GM19023 (cell line): ENCODE data around the gene CAST.
"Not testable (repeated sequence)": the region's sequence is repeated elsewhere in the genome, so short reads cannot be mapped to it uniquely, and the experiment has no call there.

Experiments
- ATAC-seq: cut with Tn5 transposase; IDR thresholded peaks from one replicate; pipeline ENCODE4 v1.9.1; 2021; ENCODE audit warnings: mild to moderate bottlenecking, moderate library complexity; ENCODE audit not compliant: unreplicated experiment

CAST gene

DNA sequence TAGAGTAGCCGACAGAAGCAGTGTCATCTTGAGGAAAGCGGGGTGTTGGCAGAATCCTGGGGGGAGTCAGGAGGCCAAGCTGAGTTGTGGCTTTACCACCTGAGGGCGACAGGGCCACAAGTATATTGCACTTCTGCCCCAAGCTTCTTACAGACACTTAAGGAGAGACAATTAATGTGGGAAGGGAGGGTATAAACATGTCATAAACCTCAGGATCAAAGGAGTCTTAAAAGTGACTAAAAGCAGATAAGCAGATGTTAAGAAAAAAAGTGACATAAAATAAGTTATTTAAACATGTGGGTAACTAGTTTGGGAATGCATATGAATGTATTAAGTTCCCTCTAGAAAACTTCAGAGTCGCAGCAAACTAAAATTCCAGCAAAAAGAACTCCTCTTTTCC, 81.6 kb downstream of the CAST start:
- ATAC-seq: no peak

DNA sequence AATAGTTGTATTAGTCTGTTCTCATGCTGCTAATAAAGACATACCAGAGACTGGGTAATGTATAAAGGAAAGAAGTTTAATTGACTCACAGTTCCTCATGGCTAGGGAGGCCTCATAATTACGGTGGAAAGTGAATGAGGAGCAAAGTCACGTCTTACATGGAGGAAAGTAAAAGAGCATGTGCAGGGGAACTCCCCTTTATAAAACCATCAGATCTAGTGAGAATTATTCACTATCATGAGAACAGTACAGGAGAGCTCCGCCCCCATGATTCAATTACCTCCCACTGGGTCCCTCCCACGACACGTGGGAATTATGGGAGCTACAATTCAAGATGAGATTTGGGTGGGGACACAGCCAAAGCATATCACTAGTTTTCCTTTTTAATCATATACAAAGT, 82.0 kb downstream of the CAST start:
- ATAC-seq: not testable (repeated sequence)

DNA sequence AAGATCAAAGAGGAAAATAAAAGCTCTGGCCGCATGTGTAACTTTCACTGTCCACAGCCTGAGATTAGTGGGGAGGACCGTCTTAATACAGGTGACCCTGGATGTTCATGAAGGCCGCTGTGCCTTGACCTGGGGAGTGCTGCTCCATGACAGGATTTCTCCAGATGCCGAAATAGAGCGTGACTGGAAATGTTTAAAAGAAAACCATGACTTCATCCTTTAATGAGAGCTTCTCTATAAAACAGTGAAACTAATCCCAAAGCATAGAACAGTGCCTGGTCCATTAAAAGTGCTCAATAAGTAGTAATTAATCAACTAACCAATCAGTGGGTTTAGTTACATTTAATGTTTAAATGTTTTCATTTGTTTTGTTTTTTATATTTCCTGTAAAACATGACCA, 82.8 kb downstream of the CAST start:
- ATAC-seq: no peak

DNA sequence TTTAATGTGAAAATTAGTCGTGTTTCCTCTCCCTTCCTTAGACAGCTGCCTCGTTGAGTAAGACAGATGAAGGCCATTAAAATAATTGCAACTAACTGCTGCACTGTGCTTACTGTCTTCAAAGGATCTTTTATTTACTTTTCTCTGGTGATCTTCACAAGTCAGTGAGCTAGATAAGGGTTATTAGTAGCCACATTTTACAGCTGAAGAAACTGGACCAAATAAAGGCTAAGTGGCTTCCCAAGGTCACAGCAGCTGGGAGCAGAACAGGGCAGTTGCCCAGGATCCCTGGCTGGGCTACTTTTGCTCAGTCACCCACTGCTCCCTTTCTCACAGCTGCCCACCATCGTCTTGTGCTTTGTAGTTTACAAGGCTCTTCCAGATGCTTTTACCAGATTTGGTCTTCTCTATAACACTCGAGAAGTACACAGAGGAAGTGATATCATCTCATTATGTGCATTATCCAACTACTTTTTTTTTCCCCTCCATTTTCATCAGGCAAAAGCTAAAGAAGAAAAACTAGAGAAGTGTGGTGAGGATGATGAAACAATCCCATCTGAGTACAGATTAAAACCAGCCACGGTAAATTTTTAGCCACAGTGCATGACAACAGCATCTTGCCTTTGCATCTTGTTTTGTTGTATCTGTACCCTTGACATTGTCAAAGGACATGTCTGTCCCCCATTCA, 83.8 kb downstream of the CAST start:
- ATAC-seq: no peak

DNA sequence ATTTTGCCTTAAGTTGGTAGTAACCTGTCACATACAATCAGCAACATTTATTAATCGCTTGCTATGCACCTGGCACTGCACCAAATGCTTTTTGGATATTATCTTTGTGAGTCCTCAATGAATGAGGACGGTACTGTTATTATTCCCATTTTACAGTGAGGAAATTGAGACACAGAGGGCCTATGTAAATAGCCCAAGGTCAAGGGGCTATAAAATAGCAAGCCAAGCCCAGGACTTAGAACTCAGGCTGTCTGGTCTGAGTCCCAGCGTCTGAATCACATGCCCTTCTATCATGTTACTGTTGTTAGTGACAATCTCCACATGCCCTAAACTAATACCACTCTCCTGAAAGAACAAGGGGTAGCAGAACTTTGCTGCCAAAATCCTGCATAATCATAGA, 85.5 kb downstream of the CAST start:
- no peak for ATAC-seq

DNA sequence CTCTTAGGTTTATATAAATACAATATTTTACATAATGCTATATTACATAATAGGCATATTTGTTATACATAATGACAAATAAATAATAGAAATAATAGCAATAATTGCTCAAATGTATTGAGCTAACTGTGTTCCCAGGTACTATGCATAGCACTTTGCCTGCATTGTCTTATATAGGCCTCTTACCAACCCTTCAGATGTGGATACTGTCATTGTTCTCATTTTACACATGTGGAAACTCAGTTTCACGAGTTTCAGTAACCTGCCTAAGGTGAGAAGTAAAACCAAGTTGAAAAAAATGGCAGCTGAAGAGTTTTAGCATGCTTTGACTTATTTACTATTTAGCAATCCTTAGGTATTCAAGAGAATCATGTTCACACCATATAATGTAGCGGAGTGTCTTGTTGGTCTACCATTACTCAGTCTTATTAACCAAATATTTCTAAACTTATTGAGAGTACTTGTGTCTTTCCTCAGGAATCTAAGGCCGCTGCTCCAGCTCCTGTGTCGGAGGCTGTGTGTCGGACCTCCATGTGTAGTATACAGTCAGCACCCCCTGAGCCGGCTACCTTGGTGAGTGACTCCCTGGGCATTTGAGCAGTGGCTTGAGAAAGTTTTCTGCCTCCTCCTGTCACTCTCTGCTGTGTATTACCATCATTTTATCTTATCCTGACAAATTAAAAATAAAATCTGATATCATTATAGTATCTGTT, 88.1 kb downstream of the CAST start:
- no peak for ATAC-seq

DNA sequence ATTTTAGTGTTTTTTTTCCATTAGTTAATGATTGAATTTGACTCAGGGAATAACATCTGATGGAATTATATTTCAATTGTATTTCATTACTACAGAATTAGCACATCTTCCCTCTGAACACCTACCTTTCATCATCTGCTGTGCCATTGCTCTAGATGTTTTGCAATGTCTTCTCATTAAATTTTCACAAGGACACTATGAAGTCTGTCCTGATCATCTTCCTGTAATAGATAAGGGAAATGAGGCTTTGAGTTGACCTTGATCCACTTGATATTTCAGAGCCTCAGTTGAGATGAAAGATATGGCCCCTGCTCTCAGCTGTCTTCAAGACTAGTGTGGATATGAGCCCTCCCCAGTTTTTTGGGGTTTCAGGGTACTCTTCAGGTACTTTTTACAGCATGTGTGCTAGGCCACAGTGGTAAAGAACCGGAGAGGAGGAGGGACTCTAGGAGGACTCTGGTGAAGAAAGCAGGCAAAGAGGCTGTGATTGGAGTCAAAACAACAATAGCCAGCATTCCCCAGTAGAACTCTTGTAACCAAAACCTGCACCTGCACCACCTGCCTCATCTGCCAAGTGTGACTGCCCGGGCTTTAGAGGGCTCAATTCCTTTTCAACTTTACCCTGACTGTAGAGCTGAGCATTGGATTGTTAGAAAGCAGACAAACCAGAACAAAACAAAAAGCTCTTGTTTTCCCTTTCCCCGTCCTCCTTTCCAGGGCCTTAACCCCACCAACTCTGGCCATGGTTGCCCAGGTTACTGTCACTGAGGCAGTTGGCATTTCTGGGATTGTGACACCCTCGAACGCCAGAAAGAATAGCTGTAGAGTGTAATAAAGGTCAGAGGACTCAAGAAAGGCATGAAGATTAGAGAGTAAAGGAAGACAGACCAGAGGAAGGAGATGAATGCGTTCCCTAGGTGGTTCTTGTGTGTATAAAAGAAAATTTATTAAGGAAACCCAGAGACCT, 89.3 kb downstream of the CAST start:
- no peak for ATAC-seq

DNA sequence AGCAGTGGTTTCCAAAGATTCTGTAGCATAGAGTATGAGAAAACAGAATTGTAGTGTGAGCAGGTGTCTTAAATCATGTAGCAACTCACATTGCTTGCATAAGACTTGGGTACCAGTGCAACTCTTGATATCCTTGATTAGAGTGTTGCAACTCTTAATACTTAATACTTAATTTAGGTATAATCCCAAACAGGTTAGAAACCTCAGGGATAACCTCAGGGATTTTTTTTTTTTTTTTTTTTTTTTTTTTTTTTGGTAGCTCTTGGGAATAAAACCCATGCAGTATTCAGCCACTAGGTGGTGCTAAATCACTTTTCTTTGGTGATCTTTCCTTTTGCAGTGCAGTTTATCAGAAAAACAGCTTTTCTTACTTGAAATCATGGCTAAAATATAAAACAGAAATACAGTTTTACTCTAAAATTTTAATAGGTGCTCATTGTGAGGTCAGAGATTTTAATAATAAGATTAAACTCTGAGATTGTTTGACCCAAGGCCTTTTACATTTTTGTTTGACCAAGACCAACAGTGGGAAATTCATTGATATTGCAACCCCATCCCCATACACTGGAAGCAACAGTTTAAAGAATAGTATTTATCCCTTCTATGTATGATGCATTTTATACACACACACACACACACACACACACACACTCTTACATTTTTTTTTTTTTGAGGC, 90.3 kb downstream of the CAST start:
- ATAC-seq: no peak

DNA sequence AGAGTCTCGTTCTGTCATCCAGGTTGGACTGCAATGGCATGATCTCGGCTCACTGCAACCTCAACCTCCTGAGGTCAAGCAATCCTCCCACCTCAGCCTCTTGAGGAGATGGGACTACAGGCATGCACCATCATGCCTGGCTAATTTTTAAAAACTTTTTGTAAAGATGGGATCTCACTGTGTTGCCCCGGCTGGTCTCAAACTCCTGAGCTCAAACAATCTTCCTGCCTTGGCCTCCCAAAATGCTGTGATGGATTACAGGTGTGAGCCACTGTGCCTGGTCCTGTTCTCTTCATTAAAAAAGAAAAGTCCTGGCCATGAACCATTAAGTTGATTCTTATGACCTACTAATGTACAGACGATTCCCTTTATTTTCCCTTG, 90.8 kb downstream of the CAST start:
- no peak for ATAC-seq

DNA sequence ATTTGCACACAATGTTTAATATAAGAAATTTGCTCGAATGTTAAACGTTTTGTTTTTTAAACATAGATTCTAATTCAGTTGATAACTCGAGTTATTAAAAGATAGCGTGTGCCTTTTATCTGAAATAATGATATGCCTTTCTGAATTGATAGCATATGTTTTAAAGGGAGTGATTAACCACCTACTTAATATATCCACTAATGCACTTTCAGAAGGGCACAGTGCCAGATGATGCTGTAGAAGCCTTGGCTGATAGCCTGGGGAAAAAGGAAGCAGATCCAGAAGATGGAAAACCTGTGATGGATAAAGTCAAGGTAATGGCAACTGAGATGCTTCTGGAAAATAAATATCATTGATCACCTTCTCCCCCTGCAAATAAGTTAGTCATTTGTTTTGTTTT, 91.7 kb downstream of the CAST start:
- no peak for ATAC-seq

DNA sequence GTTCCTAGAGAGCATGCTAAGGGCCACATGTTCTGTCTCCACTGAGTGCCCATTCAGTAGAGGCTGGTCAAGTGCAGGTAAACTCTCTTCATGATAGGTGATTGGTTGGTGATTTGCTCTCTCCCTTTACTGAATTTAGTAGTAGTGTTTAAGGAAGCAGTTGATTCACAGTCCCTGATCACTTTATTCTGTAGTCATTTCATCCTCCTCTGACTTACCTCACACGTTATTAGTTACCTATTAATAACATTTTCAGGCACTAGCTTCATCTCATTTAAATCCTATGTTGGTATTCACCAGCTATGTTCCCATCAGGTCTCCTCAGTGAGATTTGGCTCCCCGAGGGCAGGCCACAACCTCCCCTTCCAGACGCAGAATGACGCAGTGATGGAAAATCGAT, 93.7 kb downstream of the CAST start:
- ATAC-seq: no peak

DNA sequence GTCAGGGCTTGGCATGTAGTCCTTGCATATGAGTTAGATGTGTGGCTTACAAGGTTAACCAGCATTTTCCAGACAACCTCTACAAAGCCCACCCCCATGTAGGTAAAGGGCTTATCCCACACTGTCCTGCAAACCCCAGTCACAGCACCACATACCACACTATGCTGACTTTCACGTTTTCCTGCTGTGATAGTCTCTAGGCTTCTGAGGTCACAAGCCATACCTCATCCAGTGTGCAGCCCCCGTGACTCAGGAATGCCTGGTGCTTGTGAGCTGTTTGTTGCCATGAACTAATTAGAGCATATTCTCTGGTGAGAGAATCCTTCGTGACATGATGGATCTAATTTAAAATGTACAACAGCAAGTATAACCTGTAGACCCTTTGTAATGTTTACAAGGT, 94.8 kb downstream of the CAST start:
- no peak for ATAC-seq

DNA sequence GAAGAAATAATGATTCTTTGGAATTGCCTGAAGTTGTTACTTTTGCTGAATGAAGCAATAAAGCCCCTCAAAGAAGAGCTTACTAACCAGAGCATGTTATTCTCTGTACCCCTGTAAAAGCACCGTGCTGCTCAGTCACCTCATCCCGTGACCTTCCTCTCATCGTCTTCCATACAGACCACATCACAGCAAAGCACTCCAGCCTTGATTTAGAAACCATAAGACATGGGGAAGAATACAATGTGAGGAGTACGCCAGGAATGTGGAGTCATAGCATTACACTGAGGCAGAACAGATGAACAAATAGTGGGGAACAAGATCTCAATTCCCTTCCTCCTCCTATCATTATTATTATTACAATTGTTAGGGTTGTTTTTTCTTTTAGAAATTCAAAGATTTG, 96.4 kb downstream of the CAST start:
- ATAC-seq: no peak

DNA sequence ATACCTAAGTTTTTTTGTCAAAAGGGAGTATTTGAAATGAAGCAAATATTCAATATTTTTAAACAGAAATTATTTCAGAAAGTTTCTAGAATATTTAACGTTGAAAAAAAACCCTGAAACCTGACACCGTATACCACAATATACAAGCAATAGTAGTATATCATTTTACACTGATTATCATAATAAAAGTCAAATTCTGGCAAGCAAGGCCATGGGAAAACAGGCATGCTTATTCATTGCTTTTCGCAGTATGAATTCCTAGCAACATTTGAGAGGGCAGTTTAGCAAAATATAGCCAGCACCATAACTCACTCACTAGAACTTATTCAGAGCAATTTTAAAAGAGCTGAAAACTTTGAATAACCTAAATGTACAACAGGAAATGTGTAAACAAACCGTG, 99.4 kb downstream of the CAST start:
- ATAC-seq: no peak

DNA sequence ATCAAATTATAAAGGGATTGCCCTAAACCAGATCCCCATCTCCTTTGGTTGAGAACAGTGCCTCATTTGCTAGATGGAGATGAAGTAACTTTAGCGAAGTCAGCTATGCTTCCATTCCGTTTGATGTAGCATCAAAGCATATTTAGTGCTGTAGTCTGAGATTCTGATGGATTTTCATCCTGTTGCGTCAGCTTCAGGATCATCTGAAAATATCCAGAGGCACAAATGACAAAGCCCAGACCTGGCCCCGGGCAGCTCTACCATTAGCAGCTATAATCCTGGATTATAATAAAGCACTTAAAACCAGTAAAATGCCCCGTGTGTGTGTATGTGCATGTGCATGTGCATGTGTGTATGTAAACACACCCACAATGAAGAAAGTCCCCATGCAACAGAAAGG, 100.8 kb downstream of the CAST start:
- ATAC-seq: no peak

DNA sequence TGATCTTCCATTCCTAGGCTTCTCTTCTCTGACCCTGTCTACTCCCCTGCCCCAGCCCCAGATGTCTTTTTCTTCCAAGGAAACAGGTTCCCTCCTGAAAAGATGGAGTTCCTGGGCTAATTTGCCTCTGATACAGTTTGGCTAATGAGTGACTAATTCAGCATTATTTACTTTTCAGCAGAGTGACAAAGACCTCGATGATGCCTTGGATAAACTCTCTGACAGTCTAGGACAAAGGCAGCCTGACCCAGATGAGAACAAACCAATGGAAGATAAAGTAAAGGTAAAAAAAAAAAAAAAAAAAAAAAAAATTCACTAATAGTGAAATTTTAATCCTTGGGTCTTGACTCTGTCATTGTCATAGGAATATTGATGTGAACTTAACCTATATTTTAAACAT, 102.9 kb downstream of the CAST start:
- ATAC-seq: no peak

DNA sequence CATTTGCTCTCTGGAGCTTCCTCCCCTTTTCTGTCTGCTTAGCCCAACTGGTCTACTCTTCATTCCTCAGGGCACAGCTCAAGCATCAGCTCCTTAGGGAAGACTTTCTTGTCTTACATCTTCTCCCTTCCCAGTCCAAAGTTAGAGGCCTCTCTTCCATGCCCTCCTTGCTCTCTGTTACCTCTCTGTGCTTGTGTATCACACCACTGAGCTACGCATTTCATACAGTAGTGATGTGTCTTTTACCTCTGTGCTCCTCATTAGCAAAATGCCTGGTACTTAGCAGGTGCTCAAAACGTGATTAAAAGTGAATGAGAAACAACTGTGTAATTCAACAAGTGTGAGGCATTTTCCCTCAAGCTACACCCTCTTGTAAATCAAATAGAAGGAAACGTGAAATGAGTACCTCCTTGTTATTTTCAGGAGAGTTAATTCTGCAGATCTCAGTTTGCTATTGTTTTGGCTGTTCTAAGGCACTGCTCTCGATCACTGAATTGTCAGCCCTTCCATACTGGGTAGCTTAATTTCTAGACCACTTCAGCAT, 106.6 kb downstream of the CAST start:
- ATAC-seq: no peak

DNA sequence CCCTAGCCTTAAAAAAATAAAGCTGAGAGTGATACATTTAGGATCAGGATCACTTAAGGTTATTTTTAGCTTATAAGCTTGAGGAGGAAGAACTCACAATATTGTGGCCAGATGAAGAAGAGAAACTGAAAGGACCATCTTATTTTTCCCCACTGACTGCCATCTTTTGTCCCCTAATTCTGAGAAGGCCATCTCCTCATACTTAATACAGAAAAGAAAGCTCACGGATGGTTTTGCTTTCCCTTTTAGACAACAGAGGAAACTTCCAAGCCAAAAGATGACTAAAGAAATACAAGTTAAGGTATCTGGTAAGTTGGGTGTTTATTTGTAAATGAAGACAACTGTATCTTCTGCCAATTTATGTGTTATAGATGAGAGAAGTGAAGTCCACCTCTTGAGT, 109.2 kb downstream of the CAST start:
- ATAC-seq: no peak

DNA sequence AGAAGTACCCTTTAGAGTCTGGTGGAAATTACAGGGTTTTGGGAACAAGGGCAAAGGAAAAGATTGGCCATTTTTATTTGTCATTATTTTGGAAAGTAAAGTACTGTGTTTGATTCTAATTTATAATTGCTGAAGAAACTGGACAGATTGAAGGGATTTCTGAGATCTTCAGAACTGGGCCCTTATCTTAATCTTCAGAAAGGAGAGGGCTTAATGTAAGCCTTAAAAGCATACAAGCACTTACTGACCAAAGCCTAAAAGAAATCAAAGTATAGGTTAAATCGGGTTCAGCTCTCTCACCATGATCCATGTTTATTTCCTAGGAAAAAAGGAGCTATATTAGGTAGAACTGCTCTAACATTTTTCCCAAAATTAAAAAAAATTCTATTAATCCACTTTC, 109.9 kb downstream of the CAST start:
- no peak for ATAC-seq

DNA sequence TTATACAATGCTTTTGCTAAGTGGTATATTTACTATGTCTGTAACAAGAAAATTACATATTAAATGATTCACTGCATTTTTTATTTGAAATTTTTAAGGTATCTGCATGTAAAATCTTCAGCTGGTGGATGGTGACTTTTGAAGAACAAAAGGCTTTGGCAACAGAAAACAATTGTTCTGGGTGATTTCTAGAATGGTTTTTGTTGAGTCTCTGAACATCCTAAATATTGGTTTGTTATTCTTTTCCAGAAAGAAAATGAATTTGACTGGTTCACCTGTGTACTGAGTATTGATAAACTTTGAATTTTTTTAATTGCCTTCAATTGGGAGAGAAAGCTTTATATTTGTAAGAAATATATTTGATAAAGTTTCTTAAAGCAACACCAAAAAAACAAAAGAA, 110.4 kb downstream of the CAST start:
- no peak for ATAC-seq

DNA sequence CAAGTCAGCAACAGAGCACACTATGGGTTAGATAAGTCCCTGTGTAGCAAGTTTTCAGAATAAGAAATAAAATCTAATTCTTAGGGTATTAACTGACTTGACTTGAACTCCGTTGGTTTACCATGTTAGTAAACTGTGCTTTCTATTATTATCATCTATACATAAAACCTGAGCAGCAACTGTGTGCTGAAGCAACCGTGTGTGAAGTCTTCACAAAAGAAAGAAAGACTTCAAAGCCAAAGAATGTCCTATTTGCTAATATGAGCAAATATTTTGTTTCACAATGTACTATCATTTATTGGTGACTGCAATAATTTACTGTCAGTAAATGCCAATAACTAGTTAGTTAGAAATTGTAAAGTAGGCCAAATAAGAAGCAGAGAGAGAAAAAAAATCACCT, 112.9 kb downstream of the CAST start:
- ATAC-seq: no peak
